Ovary (tissue), 9 donors: ENCODE data around the gene BICD2. TPM values are rescaled to one million over a fixed set of nuclear protein-coding genes. Genes with fewer than 3 reads are reported as not detected.

ENCODE experiments used
- DNase-seq, 5 donors: peaks; one replicate each; pipeline ENCODE4 v3.0.0-alpha.2; 2019 to 2020
- H3K27ac ChIP-seq, 2 donors: fragments of 200-600 bp; one replicate each; pipeline versions ENCODE4 v1.5.1 to v1.8.0; 2019 to 2022
- H3K27me3 ChIP-seq: fragments of 200-600 bp; one replicate; pipeline ENCODE4 v1.8.0; 2022
- H3K36me3 ChIP-seq: fragments of 200-600 bp; sonication (generic); one replicate; pipeline ENCODE4 v1.5.1; 2019
- H3K4me1 ChIP-seq: one replicate; pipeline ENCODE4 v1.8.1; 2013; ENCODE audit warnings: mild to moderate bottlenecking, moderate library complexity; ENCODE audit not compliant: insufficient read depth
- H3K4me3 ChIP-seq: fragments of 200-600 bp; sonication (generic); one replicate; pipeline ENCODE4 v1.5.1; 2017
- H3K9me3 ChIP-seq, 2 donors: fragments of 200-600 bp in 1 of 2; sonication (generic) in 1 of 2; one replicate each; pipeline versions ENCODE4 v1.5.1 to v1.8.1; 2013 to 2019; ENCODE audit warnings: mild to moderate bottlenecking in 1 of 2, moderate library complexity in 1 of 2
- EP300 ChIP-seq: sonication (generic); formaldehyde crosslinking; IDR thresholded peaks from one replicate; pipeline ENCODE4 v1.6.1; 2017; ENCODE audit warnings: antibody characterized with exemption
- POLR2A ChIP-seq: fragments of 450-650 bp; IDR thresholded peaks from one replicate; pipeline ENCODE4 v1.6.1; 2017; ENCODE audit warnings: antibody characterized with exemption, mild to moderate bottlenecking, moderate library complexity
- WGBS, 3 donors: extraction: QIAGEN DNeasy Blood & Tissue Kit in 1 of 3; methylation state at CpG; one replicate each; pipeline versions ENCODE4 v1.1.5 to v1.1.7; 2013 to 2017; 5-methylcytosine and 5-hydroxymethylcytosine counted together
- intact Hi-C, 4 donors: fragments of 100-400 bp; cut with DNase I; formaldehyde crosslinking; loops; one replicate each; pipeline versions ENCODE4 v1.11.0 to v1.15.1; 2022 to 2023
- polyA plus RNA-seq, 2 donors: library from polyadenylated mRNA; stranded (reverse); fragments of 200-250 nt in 1 of 2; fragments of 350-450 nt in 1 of 2; fragmentation: Illumina TruSeq in 1 of 2; extraction: RNeasy Lipid Tissue Mini Kit (QIAGEN cat#74804) in 1 of 2; gene quantifications; one replicate each; pipeline ENCODE4 v1.2.3, GENCODE V29; 2013 to 2014
- total RNA-seq, 7 donors: library from RNA; depleted of rRNA in 2 of 7; stranded (reverse); fragments of >200 nt in 2 of 7; fragmentation: NEBNext Ultra II Directional in 3 of 7; extraction: Animal tissue kit (Norgen Biotek cat#: 25700) in 3 of 7; gene quantifications; one replicate each; pipeline versions ENCODE4 v1.1.0 to v1.2.4, GENCODE V29; 2016 to 2023
- TF ChIP-seq, protein P1 (sequence below), 3 donors: fragments of 450-650 bp in 2 of 3; fragments of 200-600 bp in 1 of 3; IDR thresholded peaks; one replicate each; pipeline versions ENCODE4 v1.5.1 to v1.8.0; 2016 to 2022; ENCODE audit warnings: antibody characterized with exemption in 3 of 3, mild to moderate bottlenecking in 1 of 3
- donor health status: DM: no; HTN: no; CAD: no; lungs with moderate emphysema.
- donor health status: DM: no; HTN: no; CAD: no.
- donor health status: Bipolar disorder and iron deficiency.
- donor health status: DM: yes; HTN: yes; CAD: no.
- donor health status: DM: no; HTN: no; CAD: no.
- donor health status: DM: yes; HTN: yes; CAD: no.

The BICD2 gene
- total and polyA plus RNA-seq, 9 donors: 13.9 to 28.7 (median 20.6) TPM

DNA sequence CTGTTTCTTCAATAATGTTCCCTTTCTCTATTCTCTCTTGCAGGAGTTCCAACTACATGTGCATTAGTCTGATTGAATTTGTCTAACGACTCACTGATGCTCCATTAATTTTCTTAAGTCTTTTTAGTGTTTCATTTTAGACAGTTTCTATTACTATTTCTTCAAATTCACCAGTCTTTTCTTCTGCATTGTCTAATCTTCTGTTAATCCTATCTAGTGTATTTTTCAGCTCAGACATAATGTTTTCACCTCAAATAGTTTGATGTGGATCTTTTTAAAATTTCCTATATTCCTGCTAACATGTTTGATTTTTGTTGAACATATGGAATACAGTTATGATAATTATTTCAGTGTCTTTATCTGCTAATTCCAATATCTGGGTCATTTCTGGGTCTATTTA is 21.7 kb upstream of the BICD2 start:
- Histone ChIP-seq H3K9me3 (no peaks in the 10 kb centered on the region), H3K36me3 (no peaks in the 10 kb centered on the region), H3K4me3 (no peak overlapping the region), H3K4me1 (no peaks in the 10 kb centered on the region), H3K27ac (no peak overlapping the region), H3K27me3 (no peaks in the 10 kb centered on the region)
- TF ChIP-seq, protein P1, sequence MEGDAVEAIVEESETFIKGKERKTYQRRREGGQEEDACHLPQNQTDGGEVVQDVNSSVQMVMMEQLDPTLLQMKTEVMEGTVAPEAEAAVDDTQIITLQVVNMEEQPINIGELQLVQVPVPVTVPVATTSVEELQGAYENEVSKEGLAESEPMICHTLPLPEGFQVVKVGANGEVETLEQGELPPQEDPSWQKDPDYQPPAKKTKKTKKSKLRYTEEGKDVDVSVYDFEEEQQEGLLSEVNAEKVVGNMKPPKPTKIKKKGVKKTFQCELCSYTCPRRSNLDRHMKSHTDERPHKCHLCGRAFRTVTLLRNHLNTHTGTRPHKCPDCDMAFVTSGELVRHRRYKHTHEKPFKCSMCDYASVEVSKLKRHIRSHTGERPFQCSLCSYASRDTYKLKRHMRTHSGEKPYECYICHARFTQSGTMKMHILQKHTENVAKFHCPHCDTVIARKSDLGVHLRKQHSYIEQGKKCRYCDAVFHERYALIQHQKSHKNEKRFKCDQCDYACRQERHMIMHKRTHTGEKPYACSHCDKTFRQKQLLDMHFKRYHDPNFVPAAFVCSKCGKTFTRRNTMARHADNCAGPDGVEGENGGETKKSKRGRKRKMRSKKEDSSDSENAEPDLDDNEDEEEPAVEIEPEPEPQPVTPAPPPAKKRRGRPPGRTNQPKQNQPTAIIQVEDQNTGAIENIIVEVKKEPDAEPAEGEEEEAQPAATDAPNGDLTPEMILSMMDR (IDR thresholded peaks at IDR 0.05): no peak
- TF ChIP-seq EP300 (no peak), POLR2A (no peak)
- no peak for DNase-seq
- 51 to 80% (median 70%) methylated on average over 1 of the region's 1 CpG for WGBS, 3 donors
- intact Hi-C loops: no loop called here

DNA sequence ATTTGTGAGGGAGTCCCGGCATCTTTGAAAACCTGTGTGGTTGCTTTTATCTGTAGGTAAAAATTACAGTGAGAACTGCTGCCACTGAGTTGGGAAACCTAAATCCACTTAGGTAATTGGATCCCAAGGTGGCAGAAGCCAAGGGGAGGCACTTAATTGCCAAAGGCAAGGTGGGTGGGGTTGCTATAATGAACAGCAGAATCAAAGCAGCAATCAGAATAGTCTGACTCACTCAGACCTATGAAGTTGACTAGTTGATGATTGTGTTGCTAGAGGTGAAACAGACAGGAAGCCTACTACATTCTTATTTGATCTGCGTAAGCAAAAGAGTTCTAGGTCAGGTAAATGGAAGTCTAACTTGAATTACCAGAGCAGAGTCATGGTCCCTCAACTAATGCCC is 17.3 kb upstream of the BICD2 start:
- no peaks in the 10 kb centered on the region for H3K4me1 ChIP-seq
- TF ChIP-seq, protein P1 (IDR thresholded peaks at IDR 0.05): no peak
- no peak overlapping the region for H3K4me3 ChIP-seq
- 89 to 96% (median 93%) methylated on average over 2 of the region's 2 CpGs for WGBS, 3 donors
- peaks cover 0 to 3% of the 10 kb centered on the region in 2 donors for H3K9me3 ChIP-seq
- DNase-seq: no peak
- intact Hi-C loops: no loop called here
- H3K27me3 ChIP-seq: no peaks in the 10 kb centered on the region
- H3K27ac ChIP-seq: no peak overlapping the region
- no peaks in the 10 kb centered on the region for H3K36me3 ChIP-seq

- intact Hi-C loops: no loop called here
- Histone ChIP-seq H3K27ac (no peak overlapping the region), H3K4me1 (no peaks in the 10 kb centered on the region), H3K36me3 (no peaks in the 10 kb centered on the region), H3K4me3 (no peak overlapping the region), H3K27me3 (no peaks in the 10 kb centered on the region), H3K9me3 (peaks cover 0 to 3% of the 10 kb centered on the region in 2 donors)
- DNase-seq: no peak
- TF ChIP-seq EP300 (no peak), POLR2A (no peak)
- TF ChIP-seq, protein P1 (IDR thresholded peaks at IDR 0.05): no peak
Observed at GRCh38 chr9:92780206-92780605, 15.6 kb upstream of the BICD2 start.

GRCh38 chr9:92775466-92775865 is 10.8 kb upstream of the BICD2 start:
- Histone ChIP-seq H3K9me3 (peaks cover 0 to 3% of the 10 kb centered on the region in 2 donors), H3K27ac (no peak overlapping the region), H3K36me3 (no peaks in the 10 kb centered on the region), H3K27me3 (no peaks in the 10 kb centered on the region), H3K4me3 (no peak overlapping the region), H3K4me1 (peaks cover 1% of the 10 kb centered on the region)
- 81 to 86% (median 86%) methylated on average over 5 of the region's 5 CpGs for WGBS, 3 donors
- no peak for DNase-seq
- intact Hi-C loops: no loop called here
- TF ChIP-seq, protein P1 (IDR thresholded peaks at IDR 0.05): no peak
- TF ChIP-seq POLR2A: no peak

- WGBS, 3 donors: 75 to 83% (median 76%) methylated on average over 1 of the region's 1 CpG
- peaks cover 0 to 3% of the 10 kb centered on the region in 2 donors for H3K9me3 ChIP-seq
- intact Hi-C loops: no loop called here
- no peaks in the 10 kb centered on the region for H3K27me3 ChIP-seq
- no peak for DNase-seq
- no peaks in the 10 kb centered on the region for H3K36me3 ChIP-seq
- TF ChIP-seq EP300 (no peak), POLR2A (no peak)
- TF ChIP-seq, protein P1 (IDR thresholded peaks at IDR 0.05): no peak
- H3K4me3 ChIP-seq: no peak overlapping the region
- H3K4me1 ChIP-seq: peaks cover 1% of the 10 kb centered on the region
- no peak overlapping the region for H3K27ac ChIP-seq
Observed at GRCh38 chr9:92774274-92774673, 9.6 kb upstream of the BICD2 start.
